H1 (cell line): Measurements from ENCODE around the gene C3orf22. TPM values are rescaled to one million over a fixed set of nuclear protein-coding genes. Genes with fewer than 3 reads are reported as not detected.

Experiments used
- CTCF ChIA-PET: fragments of 300-600 bp; sonication (Branson Sonifier 250); formaldehyde crosslinking; loops from one replicate; lab custom pipeline; 2021; ENCODE audit not compliant: partially characterized antibody; lab: Charles Lee
- POLR2A ChIA-PET: fragments of 300-600 bp; sonication (Branson Sonifier 250); formaldehyde crosslinking; loops from one replicate; lab custom pipeline; 2021; ENCODE audit warnings: inconsistent platforms; ENCODE audit not compliant: partially characterized antibody; lab: Charles Lee
- DNase-seq, 2 experiments: peaks; one replicate each; pipeline versions ENCODE4 v3.0.0 to v3.0.0-alpha.2; 2010 to 2022; ENCODE audit warnings: low spot score in 2 of 2, low read depth in 1 of 2, mixed read lengths in 1 of 2
- FAIRE-seq: peaks from 2 replicates; lab custom pipeline; 2011; peaks lifted over from hg19 to GRCh38; lab: Jason Lieb, UNC
- H2AFZ ChIP-seq: 2 replicates; pipeline ENCODE4 v1.8.1; 2012; ENCODE audit warnings: low read length, inconsistent platforms
- H2AK5ac ChIP-seq: 2 replicates; pipeline ENCODE4 v1.6.1; 2013; ENCODE audit warnings: low read depth, low read length
- H2BK120ac ChIP-seq: replicated peaks from 2 replicates; pipeline ENCODE3; 2013; ENCODE audit warnings: low read depth, low read length, inconsistent platforms
- H2BK12ac ChIP-seq: 2 replicates; pipeline ENCODE4 v1.6.1; 2013; ENCODE audit warnings: low read depth, low read length
- H2BK15ac ChIP-seq: 2 replicates; pipeline ENCODE4 v1.6.1; 2013; ENCODE audit warnings: low read length
- H2BK20ac ChIP-seq: 2 replicates; pipeline ENCODE4 v1.6.1; 2013; ENCODE audit warnings: low read length
- H2BK5ac ChIP-seq: 2 replicates; pipeline ENCODE4 v1.6.1; 2013; ENCODE audit warnings: low read depth, low read length
- H3K14ac ChIP-seq: 2 replicates; pipeline ENCODE4 v1.6.1; 2013; ENCODE audit warnings: inconsistent platforms; ENCODE audit not compliant: insufficient read length
- H3K18ac ChIP-seq: 2 replicates; pipeline ENCODE4 v1.6.1; 2013; ENCODE audit warnings: low read length; ENCODE audit errors: extremely low read depth
- H3K23ac ChIP-seq: 2 replicates; pipeline ENCODE4 v1.6.1; 2013; ENCODE audit warnings: inconsistent platforms; ENCODE audit not compliant: insufficient read length
- H3K23me2 ChIP-seq: 2 replicates; pipeline ENCODE4 v1.6.1; 2013; ENCODE audit warnings: low read depth, low read length
- H3K27ac ChIP-seq: 2 replicates; pipeline ENCODE4 v1.6.1; 2011; ENCODE audit warnings: low read depth, low read length, inconsistent platforms
- H3K27me3 ChIP-seq, 4 experiments: replicated peaks in 1 of 4; 1 replicate in 1 of 4; 2 replicates in 3 of 4; pipeline versions ENCODE4 v1.6.1 to v1.8.1; 2011 to 2013; ENCODE audit warnings: low read length in 3 of 4, mild to moderate bottlenecking in 3 of 4, inconsistent platforms in 2 of 4, mixed read lengths in 2 of 4, moderate library complexity in 1 of 4; ENCODE audit not compliant: control insufficient read depth in 3 of 4, insufficient read depth in 3 of 4; ENCODE audit errors: extremely low read depth in 1 of 4
- H3K36me3 ChIP-seq, 4 experiments: 2 replicates each; pipeline versions ENCODE4 v1.6.1 to v1.8.1; 2011 to 2013; ENCODE audit warnings: mild to moderate bottlenecking in 4 of 4, low read length in 3 of 4, moderate library complexity in 2 of 4, control low read depth in 1 of 4, inconsistent platforms in 1 of 4; ENCODE audit not compliant: insufficient read depth in 4 of 4, control insufficient read depth in 2 of 4
- H3K4ac ChIP-seq: replicated peaks from 2 replicates; pipeline ENCODE3; 2013; ENCODE audit warnings: low read length, low read depth, mixed read lengths, inconsistent platforms; ENCODE audit not compliant: insufficient read length
- H3K4me1 ChIP-seq, 4 experiments: replicated peaks in 1 of 4; 1 replicate in 1 of 4; 2 replicates in 3 of 4; pipeline versions ENCODE4 v1.6.1 to v1.8.1; 2011 to 2013; ENCODE audit warnings: low read length in 3 of 4, inconsistent platforms in 2 of 4, mixed read lengths in 1 of 4; ENCODE audit not compliant: insufficient read depth in 4 of 4, control insufficient read depth in 3 of 4
- H3K4me2 ChIP-seq, 2 experiments: 2 replicates each; pipeline versions ENCODE4 v1.6.1 to v1.8.1; 2011 to 2013; ENCODE audit warnings: low read depth in 2 of 2, low read length in 2 of 2, control low read depth in 1 of 2, inconsistent platforms in 1 of 2, mild to moderate bottlenecking in 1 of 2; ENCODE audit not compliant: insufficient read depth in 1 of 2
- H3K4me3 ChIP-seq, 4 experiments: fragments of 200-600, 300-600 bp in 1 of 4; sonication (generic), shearing (Covaris generic), sonication (Bioruptor Twin) in 1 of 4; 2 replicates each; pipeline versions ENCODE4 v1.5.1 to v1.8.1; 2011 to 2016; ENCODE audit warnings: low read length in 4 of 4, low read depth in 3 of 4, control low read depth in 2 of 4, inconsistent platforms in 2 of 4, mild to moderate bottlenecking in 2 of 4, mixed read lengths in 1 of 4, moderate library complexity in 1 of 4; ENCODE audit not compliant: insufficient read depth in 2 of 4; ENCODE audit errors: extremely low read depth in 1 of 4
- H3K56ac ChIP-seq: replicated peaks from 2 replicates; pipeline ENCODE3; 2013; ENCODE audit warnings: low read depth, mild to moderate bottlenecking, mixed read lengths, low read length, inconsistent platforms; ENCODE audit not compliant: insufficient read length
- H3K79me1 ChIP-seq: 2 replicates; pipeline ENCODE4 v1.6.1; 2013; ENCODE audit warnings: low read depth, low read length, control low read depth
- H3K79me2 ChIP-seq, 2 experiments: 2 replicates each; pipeline versions ENCODE4 v1.6.1 to v1.8.1; 2012 to 2013; ENCODE audit warnings: low read length in 2 of 2, mild to moderate bottlenecking in 2 of 2, inconsistent platforms in 1 of 2; ENCODE audit not compliant: insufficient read depth in 2 of 2, control insufficient read depth in 1 of 2
- H3K9ac ChIP-seq, 4 experiments: replicated peaks in 1 of 4; 1 replicate in 1 of 4; 2 replicates in 3 of 4; pipeline versions ENCODE4 v1.6.1 to v1.8.1; 2011 to 2013; ENCODE audit warnings: low read depth in 3 of 4, low read length in 3 of 4, control low read depth in 2 of 4, mild to moderate bottlenecking in 2 of 4, moderate library complexity in 2 of 4, inconsistent platforms in 1 of 4; ENCODE audit errors: extremely low read depth in 1 of 4
- H3K9me3 ChIP-seq, 2 experiments: 2 replicates each; pipeline versions ENCODE4 v1.6.1 to v1.8.1; 2012 to 2013; ENCODE audit warnings: mild to moderate bottlenecking in 2 of 2, moderate library complexity in 2 of 2, control low read depth in 1 of 2, inconsistent platforms in 1 of 2, low read depth in 1 of 2, low read length in 1 of 2, mixed read lengths in 1 of 2; ENCODE audit not compliant: insufficient read depth in 2 of 2
- H4K20me1 ChIP-seq, 2 experiments: replicated peaks in 1 of 2; 2 replicates each; pipeline versions ENCODE3 to v1.8.1; 2011 to 2013; ENCODE audit warnings: inconsistent platforms in 2 of 2, low read length in 2 of 2, mild to moderate bottlenecking in 1 of 2; ENCODE audit not compliant: insufficient read depth in 2 of 2, control insufficient read depth in 1 of 2
- H4K5ac ChIP-seq: 2 replicates; pipeline ENCODE4 v1.6.1; 2013; ENCODE audit warnings: low read length, low read depth, mixed read lengths, inconsistent platforms; ENCODE audit not compliant: insufficient read length
- H4K8ac ChIP-seq: 2 replicates; pipeline ENCODE4 v1.8.0; 2013; ENCODE audit warnings: mild to moderate bottlenecking, moderate library complexity, low read length, inconsistent platforms; ENCODE audit not compliant: insufficient read depth; ENCODE audit errors: extremely low read depth
- H4K91ac ChIP-seq: replicated peaks from 2 replicates; pipeline ENCODE3; 2013; ENCODE audit warnings: low read length, mixed read lengths, inconsistent platforms; ENCODE audit not compliant: insufficient read length
- CBX8 ChIP-seq: fragments of 300-800, 300-1000 bp; sonication (generic); IDR thresholded peaks from 2 replicates; pipeline ENCODE4 v1.7.1; 2016; ENCODE audit warnings: low read depth, low read length, borderline replicate concordance
- CTCF ChIP-seq, 3 experiments: IDR thresholded peaks; 1 replicate in 2 of 3; 2 replicates in 1 of 3; pipeline versions ENCODE4 v1.5.1 to v1.6.1; 2011; ENCODE audit warnings: low read length in 3 of 3, mild to moderate bottlenecking in 3 of 3, inconsistent platforms in 2 of 3, low read depth in 1 of 3, moderate library complexity in 1 of 3; ENCODE audit not compliant: insufficient read depth in 1 of 3; ENCODE audit errors: control extremely low read depth in 1 of 3
- HDAC6 ChIP-seq: IDR thresholded peaks from one replicate; pipeline ENCODE4 v1.7.1; 2012; ENCODE audit warnings: low read depth, mild to moderate bottlenecking, inconsistent platforms, low read length, moderate library complexity
- RAD21 ChIP-seq, 2 experiments: IDR thresholded peaks in 1 of 2; conservative IDR thresholded peaks in 1 of 2; 2 replicates each; pipeline ENCODE4 v1.6.1; 2011; ENCODE audit warnings: low read depth in 2 of 2, low read length in 2 of 2, improper control_type of control experiment in 1 of 2, inconsistent platforms in 1 of 2, mild to moderate bottlenecking in 1 of 2, moderate library complexity in 1 of 2
- SIX5 ChIP-seq: IDR thresholded peaks from 2 replicates; pipeline ENCODE4 v1.6.1; 2011; ENCODE audit warnings: mild to moderate bottlenecking, low read depth, low read length
- WGBS, 2 experiments: shearing (Covaris generic) in 1 of 2; methylation state at CpG; one replicate each; pipeline versions ENCODE4 v1.1.6 to v1.1.7; 2013 to 2015; ENCODE audit warnings: low lambda C conversion rate in 2 of 2, mixed read lengths in 2 of 2, inconsistent platforms in 1 of 2, low coverage in 1 of 2, missing lambda C conversion rate in 1 of 2; ENCODE audit not compliant: insufficient replicate concordance in 2 of 2, insufficient coverage in 1 of 2, insufficient read length in 1 of 2; ENCODE audit errors: extremely low coverage in 1 of 2, missing lambda C conversion rate in 1 of 2; 5-methylcytosine and 5-hydroxymethylcytosine counted together
- polyA plus RNA-seq, 7 experiments: library from polyadenylated mRNA; depleted of rRNA in 3 of 7; stranded (reverse) in 5 of 7; unstranded in 2 of 7; fragments of >200 nt in 5 of 7; fragments of 200-250 nt in 2 of 7; gene quantifications; 1 replicate in 5 of 7; 2 replicates in 1 of 7; 4 replicates in 1 of 7; pipeline versions ENCODE4 v1.2.1 to v1.2.3, GENCODE V29; 2011 to 2013; ENCODE audit warnings: missing spikeins in 2 of 7, mixed read lengths in 2 of 7
- total RNA-seq: library from RNA; stranded (reverse); fragmentation: NEBNext Ultra II Directional; extraction: Animal tissue kit (Norgen Biotek cat#: 25700); gene quantifications from 2 replicates; pipeline ENCODE4 v1.2.1, GENCODE V29; 2021

Gene C3orf22
- total and polyA plus RNA-seq, 2 of the 8 experiments (the other 6 are each of a cell fraction or from before 2014, with no cell fraction given), result not detected

GRCh38 chr3:126570103-126570541 is 11.4 kb upstream of the C3orf22 start:
- ChIA-PET POLR2A (interaction anchor here (1.3 kb wide), 1 partner anchor 24 kb away, joined by 3 read pairs; no protein-coding TSS in a partner anchor), CTCF (interaction anchor here (1.0 to 2.3 kb wide), 8 partner anchors 9 to 80 kb away, joined by 3 to 10 read pairs (median 6); no protein-coding TSS in a partner anchor)
- Histone ChIP-seq H4K8ac (no peak overlapping the region), H3K56ac (no peak overlapping the region), H2AK5ac (no peak overlapping the region), H3K4ac (no peak overlapping the region), H2AFZ (no peak overlapping the region), H3K9ac (no peak overlapping the region), H3K23me2 (no peaks in the 10 kb centered on the region), H3K27ac (no peak overlapping the region), H3K4me3 (no peak overlapping the region), H2BK20ac (no peak overlapping the region), H3K4me2 (no peak overlapping the region), H3K23ac (no peak overlapping the region), H4K20me1 (no peaks in the 10 kb centered on the region), H3K14ac (no peak overlapping the region), H3K79me2 (no peaks in the 10 kb centered on the region), H3K79me1 (no peaks in the 10 kb centered on the region), H2BK5ac (peak overlapping the region; percentile 9; the same call in 1 of the 2 replicates), H3K9me3 (no peaks in the 10 kb centered on the region), H3K27me3 (no peaks in the 10 kb centered on the region; a peak in 1 of 7 replicates), H2BK15ac (no peak overlapping the region), H3K36me3 (no peaks in the 10 kb centered on the region), H2BK120ac (no peak overlapping the region), H3K4me1 (peaks cover 0 to 4% (median 1%) of the 10 kb centered on the region in 4 experiments; a peak in 2 of 7 replicates), H3K18ac (no peak overlapping the region), H2BK12ac (no peak overlapping the region), H4K5ac (no peak overlapping the region), H4K91ac (no peak overlapping the region)
- TF ChIP-seq CTCF (IDR thresholded peaks at IDR 0.05; ENCODE audit: control extremely low read depth in 1 of 3, insufficient read depth in 1 of 3, low read depth in 1 of 3, low read length in 3 of 3), result peak; percentile 36 to 50 (median 48)
- TF ChIP-seq HDAC6, result no peak
- no peak for TF ChIP-seq CBX8
- TF ChIP-seq RAD21 (IDR thresholded peaks at IDR 0.05 in 1 of 2, conservative IDR thresholded peaks at IDR 0.05 in 1 of 2; ENCODE audit: low read depth in 2 of 2, low read length in 2 of 2), result peak; percentile 21 to 43; a peak in 2 of 4 replicates
- TF ChIP-seq SIX5, result no peak
- WGBS, 2 experiments, result 76% methylated on average over 6 of the region's 6 CpGs; no CpG with 5 or more reads in 1 of the 2 experiments
- FAIRE-seq (no peak), DNase-seq (peak in 1 of 2 experiments; percentile 50)
